ENCODE data around the gene CLDND2. TPM values are rescaled to one million over a fixed set of nuclear protein-coding genes. Genes with fewer than 3 reads are reported as not detected.

CLDND2 gene
- total and polyA plus RNA-seq, 2 of the 8 experiments (the other 6 are each of a cell fraction or from before 2014, with no cell fraction given): 0.21 to 0.56 TPM

- TF ChIP-seq BCL11A (IDR thresholded peaks at IDR 0.05; ENCODE audit: low read depth in 2 of 2, low read length in 2 of 2) (no peak), SUZ12 (IDR thresholded peaks at IDR 0.05; ENCODE audit: low read length) (no peak), ASH2L (IDR thresholded peaks at IDR 0.05; ENCODE audit: low read length) (no peak), BRCA1 (IDR thresholded peaks at IDR 0.05; ENCODE audit: low read depth, low read length) (no peak), TAF1 (IDR thresholded peaks at IDR 0.05; ENCODE audit: low read depth, low read length) (no peak), SIRT6 (IDR thresholded peaks at IDR 0.05; ENCODE audit: low read length) (no peak), SIN3A (conservative IDR thresholded peaks at IDR 0.05 in 1 of 2, IDR thresholded peaks at IDR 0.05 in 1 of 2; ENCODE audit: low read depth in 1 of 2, low read length in 2 of 2) (0 out of 4 replicates have a peak, but pooled peaks of 1 of the 2 experiments have one; percentile 6), TCF12 (IDR thresholded peaks at IDR 0.05; ENCODE audit: low read depth, low read length) (no peak)
Observed at GRCh38 chr19:51339313-51339686, 29.5 kb downstream of the CLDND2 start (continued).

Measured in H1 (cell line).